ENCODE measurements around the gene NPEPL1.

NPEPL1 gene

GRCh38 chr20:58759947-58760346 lies 67.3 kb downstream of the NPEPL1 start:
- Histone ChIP-seq H4K91ac (ENCODE audit: low read length) (no peak overlapping the region), H3K4ac (ENCODE audit: low read depth in 1 of 2, low read length in 2 of 2) (no peak overlapping the region), H3K4me2 (ENCODE audit: low read length, poor library complexity, severe bottlenecking) (no peak overlapping the region), H3K9me3 (ENCODE audit: control insufficient read depth, low read length) (no peaks in the 10 kb centered on the region), H3K4me3 (ENCODE audit: insufficient read depth in 1 of 2, low read depth in 1 of 2, low read length in 2 of 2) (no peak overlapping the region), H4K8ac (ENCODE audit: low read length) (no peak overlapping the region), H3K27me3 (ENCODE audit: control insufficient read depth in 1 of 2, insufficient read depth in 1 of 2, low read length in 2 of 2) (peaks cover 16 to 31% of the 10 kb centered on the region in 2 experiments), H3K4me1 (ENCODE audit: control insufficient read depth, insufficient read depth, low read depth, low read length) (no peaks in the 10 kb centered on the region), H3K27ac (ENCODE audit: low read length, poor library complexity, severe bottlenecking) (no peak overlapping the region), H3K9ac (ENCODE audit: low read length) (no peak overlapping the region), H3K36me3 (ENCODE audit: control insufficient read depth in 1 of 2, insufficient read depth in 2 of 2, low read depth in 1 of 2, low read length in 2 of 2) (no peaks in the 10 kb centered on the region), H3K23ac (ENCODE audit: low read length in 2 of 2) (no peak overlapping the region), H3K18ac (ENCODE audit: low read depth in 1 of 2, low read length in 2 of 2) (no peak overlapping the region), H2BK12ac (ENCODE audit: low read length in 2 of 2) (no peak overlapping the region), H2AK5ac (ENCODE audit: low read length, severe bottlenecking) (no peak overlapping the region), H2BK120ac (ENCODE audit: low read depth, low read length) (no peak overlapping the region), H2AFZ (ENCODE audit: low read depth, low read length) (no peak overlapping the region), H3K79me1 (replicated peaks; ENCODE audit: low read length, poor library complexity, severe bottlenecking) (no peaks in the 10 kb centered on the region), H2BK15ac (ENCODE audit: low read depth, poor library complexity, severe bottlenecking) (no peak overlapping the region), H3K14ac (ENCODE audit: low read length in 2 of 2) (no peak overlapping the region), H2BK5ac (ENCODE audit: low read depth, low read length, poor library complexity, severe bottlenecking) (no peak overlapping the region)
- WGBS = 85% methylated on average over 2 of the region's 3 CpGs
- DNase-seq = no peak

DNA sequence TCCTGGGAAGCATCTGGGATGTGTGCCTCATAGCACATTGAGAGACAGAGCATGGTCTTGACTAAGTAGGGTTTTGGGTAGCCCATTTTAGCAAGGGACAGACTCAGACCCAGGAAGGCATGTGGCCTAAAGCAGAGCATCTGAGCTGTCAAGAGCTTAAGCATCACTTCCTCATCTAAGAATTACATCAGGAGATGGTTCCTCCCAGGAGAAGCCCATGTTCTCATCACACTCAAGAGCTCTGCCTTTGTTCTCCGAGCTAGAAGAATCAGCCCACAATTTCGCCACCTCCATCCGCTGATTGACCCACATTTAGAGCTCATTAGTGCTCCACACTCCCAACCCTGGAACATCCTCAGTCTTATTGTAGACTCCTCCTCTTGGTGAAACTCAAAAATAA lies 68.3 kb downstream of the NPEPL1 start:
- no peak overlapping the region for H3K14ac ChIP-seq (ENCODE audit: low read length in 2 of 2)
- no peak overlapping the region for H3K18ac ChIP-seq (ENCODE audit: low read depth in 1 of 2, low read length in 2 of 2)
- no peak overlapping the region for H4K91ac ChIP-seq (ENCODE audit: low read length)
- H2BK120ac ChIP-seq (ENCODE audit: low read depth, low read length) = no peak overlapping the region
- H2BK15ac ChIP-seq (ENCODE audit: low read depth, poor library complexity, severe bottlenecking) = no peak overlapping the region
- WGBS = 90% methylated on average over 3 of the region's 3 CpGs
- no peaks in the 10 kb centered on the region for H3K9me3 ChIP-seq (ENCODE audit: control insufficient read depth, low read length)
- no peak overlapping the region for H2AK5ac ChIP-seq (ENCODE audit: low read length, severe bottlenecking)
- peaks cover 21 to 25% of the 10 kb centered on the region in 2 experiments for H3K27me3 ChIP-seq (ENCODE audit: control insufficient read depth in 1 of 2, insufficient read depth in 1 of 2, low read length in 2 of 2)
- no peak overlapping the region for H2BK12ac ChIP-seq (ENCODE audit: low read length in 2 of 2)
- H2AFZ ChIP-seq (ENCODE audit: low read depth, low read length) = no peak overlapping the region
- no peaks in the 10 kb centered on the region for H3K4me1 ChIP-seq (ENCODE audit: control insufficient read depth, insufficient read depth, low read depth, low read length)
- no peak overlapping the region for H4K8ac ChIP-seq (ENCODE audit: low read length)
- no peaks in the 10 kb centered on the region for H3K79me1 ChIP-seq (replicated peaks; ENCODE audit: low read length, poor library complexity, severe bottlenecking)
- H3K4me3 ChIP-seq (ENCODE audit: insufficient read depth in 1 of 2, low read depth in 1 of 2, low read length in 2 of 2) = no peak overlapping the region
- no peak overlapping the region for H3K23ac ChIP-seq (ENCODE audit: low read length in 2 of 2)
- H3K36me3 ChIP-seq (ENCODE audit: control insufficient read depth in 1 of 2, insufficient read depth in 2 of 2, low read depth in 1 of 2, low read length in 2 of 2) = no peaks in the 10 kb centered on the region
- no peak overlapping the region for H3K4ac ChIP-seq (ENCODE audit: low read depth in 1 of 2, low read length in 2 of 2)
- H3K9ac ChIP-seq (ENCODE audit: low read length) = no peak overlapping the region
- DNase-seq = no peak
- H3K27ac ChIP-seq (ENCODE audit: low read length, poor library complexity, severe bottlenecking) = no peak overlapping the region
- no peak overlapping the region for H2BK5ac ChIP-seq (ENCODE audit: low read depth, low read length, poor library complexity, severe bottlenecking)
- H3K4me2 ChIP-seq (ENCODE audit: low read length, poor library complexity, severe bottlenecking) = no peak overlapping the region

DNA sequence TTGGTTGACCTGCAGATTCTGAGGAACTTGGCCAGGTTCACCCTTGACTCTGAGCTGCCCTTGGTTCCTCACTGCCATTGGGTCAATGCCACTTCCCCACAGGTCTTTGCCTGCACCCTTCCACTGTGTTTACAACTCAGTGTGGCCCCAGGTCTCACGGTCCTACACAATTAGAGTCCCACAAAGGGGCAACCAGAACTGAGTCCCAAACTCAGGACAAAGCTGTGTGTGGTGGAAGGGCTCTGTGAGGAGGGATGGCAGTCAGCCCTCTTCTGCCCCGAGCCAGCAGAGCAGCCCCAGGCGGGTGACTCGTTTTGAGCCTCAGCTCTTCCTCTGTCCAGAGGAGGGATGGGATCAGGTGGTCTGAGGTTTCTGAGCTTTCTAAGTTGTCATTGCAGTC lies 69.5 kb downstream of the NPEPL1 start:
- WGBS = 72% methylated on average over 4 of the region's 4 CpGs
- H3K14ac ChIP-seq (ENCODE audit: low read length in 2 of 2) = no peak overlapping the region
- no peak overlapping the region for H4K91ac ChIP-seq (ENCODE audit: low read length)
- no peak overlapping the region for H3K9ac ChIP-seq (ENCODE audit: low read length)
- H2BK12ac ChIP-seq (ENCODE audit: low read length in 2 of 2) = no peak overlapping the region
- H3K9me3 ChIP-seq (ENCODE audit: control insufficient read depth, low read length) = no peaks in the 10 kb centered on the region
- no peak overlapping the region for H2AK5ac ChIP-seq (ENCODE audit: low read length, severe bottlenecking)
- H3K4me2 ChIP-seq (ENCODE audit: low read length, poor library complexity, severe bottlenecking) = no peak overlapping the region
- no peak overlapping the region for H4K8ac ChIP-seq (ENCODE audit: low read length)
- no peak overlapping the region for H3K23ac ChIP-seq (ENCODE audit: low read length in 2 of 2)
- H3K4me3 ChIP-seq (ENCODE audit: insufficient read depth in 1 of 2, low read depth in 1 of 2, low read length in 2 of 2) = no peak overlapping the region
- H3K4me1 ChIP-seq (ENCODE audit: control insufficient read depth, insufficient read depth, low read depth, low read length) = no peaks in the 10 kb centered on the region
- peaks cover 25% of the 10 kb centered on the region in 2 experiments for H3K27me3 ChIP-seq (ENCODE audit: control insufficient read depth in 1 of 2, insufficient read depth in 1 of 2, low read length in 2 of 2)
- no peak overlapping the region for H3K27ac ChIP-seq (ENCODE audit: low read length, poor library complexity, severe bottlenecking)
- no peaks in the 10 kb centered on the region for H3K79me1 ChIP-seq (replicated peaks; ENCODE audit: low read length, poor library complexity, severe bottlenecking)
- no peak overlapping the region for H3K18ac ChIP-seq (ENCODE audit: low read depth in 1 of 2, low read length in 2 of 2)
- H2AFZ ChIP-seq (ENCODE audit: low read depth, low read length) = no peak overlapping the region
- H3K4ac ChIP-seq (ENCODE audit: low read depth in 1 of 2, low read length in 2 of 2) = no peak overlapping the region
- H2BK5ac ChIP-seq (ENCODE audit: low read depth, low read length, poor library complexity, severe bottlenecking) = no peak overlapping the region
- DNase-seq = no peak
- H2BK15ac ChIP-seq (ENCODE audit: low read depth, poor library complexity, severe bottlenecking) = no peak overlapping the region
- no peaks in the 10 kb centered on the region for H3K36me3 ChIP-seq (ENCODE audit: control insufficient read depth in 1 of 2, insufficient read depth in 2 of 2, low read depth in 1 of 2, low read length in 2 of 2)
- H2BK120ac ChIP-seq (ENCODE audit: low read depth, low read length) = no peak overlapping the region

DNA sequence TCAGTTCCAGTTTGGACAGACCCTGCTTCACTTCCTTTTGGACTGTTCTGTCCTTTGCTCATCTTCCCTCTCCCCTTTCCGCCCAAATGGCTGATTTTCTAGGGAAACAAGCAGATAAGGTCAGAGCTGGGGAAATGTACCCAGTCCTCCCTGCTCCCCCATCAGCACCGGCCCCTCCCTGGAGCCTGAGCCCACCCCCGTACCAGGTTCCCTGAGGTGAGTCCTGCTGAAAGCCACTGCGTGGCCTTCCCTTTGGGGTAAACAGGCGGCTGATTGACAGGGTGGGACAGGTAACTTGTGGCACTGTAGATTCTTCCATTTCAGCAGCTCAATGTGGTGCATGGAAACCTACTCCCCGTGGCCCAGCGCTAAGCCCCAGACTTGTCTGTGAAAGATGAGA lies 70.5 kb downstream of the NPEPL1 start:
- Histone ChIP-seq H2AK5ac (ENCODE audit: low read length, severe bottlenecking) (no peak overlapping the region), H3K27ac (ENCODE audit: low read length, poor library complexity, severe bottlenecking) (no peak overlapping the region), H3K4me1 (ENCODE audit: control insufficient read depth, insufficient read depth, low read depth, low read length) (no peaks in the 10 kb centered on the region), H4K91ac (ENCODE audit: low read length) (no peak overlapping the region), H2BK5ac (ENCODE audit: low read depth, low read length, poor library complexity, severe bottlenecking) (no peak overlapping the region), H3K27me3 (ENCODE audit: control insufficient read depth in 1 of 2, insufficient read depth in 1 of 2, low read length in 2 of 2) (peaks cover 25 to 28% of the 10 kb centered on the region in 2 experiments), H3K4me2 (ENCODE audit: low read length, poor library complexity, severe bottlenecking) (no peak overlapping the region), H3K14ac (ENCODE audit: low read length in 2 of 2) (no peak overlapping the region), H4K8ac (ENCODE audit: low read length) (no peak overlapping the region), H3K4me3 (ENCODE audit: insufficient read depth in 1 of 2, low read depth in 1 of 2, low read length in 2 of 2) (no peak overlapping the region), H2BK15ac (ENCODE audit: low read depth, poor library complexity, severe bottlenecking) (no peak overlapping the region), H2AFZ (ENCODE audit: low read depth, low read length) (no peak overlapping the region), H3K18ac (ENCODE audit: low read depth in 1 of 2, low read length in 2 of 2) (no peak overlapping the region), H3K79me1 (replicated peaks; ENCODE audit: low read length, poor library complexity, severe bottlenecking) (no peaks in the 10 kb centered on the region), H2BK120ac (ENCODE audit: low read depth, low read length) (no peak overlapping the region), H2BK12ac (ENCODE audit: low read length in 2 of 2) (no peak overlapping the region), H3K4ac (ENCODE audit: low read depth in 1 of 2, low read length in 2 of 2) (no peak overlapping the region), H3K9me3 (ENCODE audit: control insufficient read depth, low read length) (no peaks in the 10 kb centered on the region), H3K36me3 (ENCODE audit: control insufficient read depth in 1 of 2, insufficient read depth in 2 of 2, low read depth in 1 of 2, low read length in 2 of 2) (no peaks in the 10 kb centered on the region), H3K23ac (ENCODE audit: low read length in 2 of 2) (no peak overlapping the region), H3K9ac (ENCODE audit: low read length) (no peak overlapping the region)
- WGBS = 93% methylated on average over 6 of the region's 7 CpGs
- DNase-seq = no peak

All from mesenchymal stem cell (in vitro differentiated cells and primary cell).